ENCODE results near the gene MTCL1. TPM values are rescaled to one million over a fixed set of nuclear protein-coding genes. Genes with fewer than 3 reads are reported as not detected.

Gene MTCL1
- total and polyA plus RNA-seq, 8 donors: 7.1 to 16.0 (median 11.9) TPM

GRCh38 chr18:8662560-8663255 lies 42.6 kb upstream of the MTCL1 start:
- Histone ChIP-seq H3K4me1 (no peaks in the 10 kb centered on the region), H3K4me3 (no peak overlapping the region), H3K27me3 (peaks cover 0 to 6% of the 10 kb centered on the region in 2 donors), H3K9me3 (no peaks in the 10 kb centered on the region), H3K27ac (no peak overlapping the region), H3K36me3 (no peaks in the 10 kb centered on the region)
- TF ChIP-seq CTCF (IDR thresholded peaks at IDR 0.05): no peak
- intact Hi-C loops (cut with DNase I): no loop called here
- DNase-seq: no peak
- ATAC-seq: no peak

- Histone ChIP-seq H3K27me3 (no peaks in the 10 kb centered on the region), H3K36me3 (no peaks in the 10 kb centered on the region), H3K4me1 (no peaks in the 10 kb centered on the region), H3K9me3 (no peaks in the 10 kb centered on the region), H3K27ac (no peak overlapping the region), H3K4me3 (no peak overlapping the region)
- no peak for TF ChIP-seq CTCF (IDR thresholded peaks at IDR 0.05)
- ATAC-seq (no peak), DNase-seq (no peak)
- intact Hi-C loops (cut with DNase I): no loop called here
Measured at GRCh38 chr18:8667846-8668245, 37.5 kb upstream of the MTCL1 start.

- no peak overlapping the region for H3K4me3 ChIP-seq
- no peak overlapping the region for H3K27ac ChIP-seq
- TF ChIP-seq CTCF (IDR thresholded peaks at IDR 0.05): no peak
- no peaks in the 10 kb centered on the region for H3K27me3 ChIP-seq
- H3K9me3 ChIP-seq: no peaks in the 10 kb centered on the region
- ATAC-seq (no peak), DNase-seq (no peak)
- H3K4me1 ChIP-seq: no peaks in the 10 kb centered on the region
- intact Hi-C loops (cut with DNase I): no loop called here
- H3K36me3 ChIP-seq: no peaks in the 10 kb centered on the region
Measured at GRCh38 chr18:8668381-8668780, 37.0 kb upstream of the MTCL1 start.

GRCh38 chr18:8669571-8669970 lies 35.8 kb upstream of the MTCL1 start:
- Histone ChIP-seq H3K27ac (no peak overlapping the region), H3K9me3 (no peaks in the 10 kb centered on the region), H3K27me3 (no peaks in the 10 kb centered on the region), H3K4me3 (no peak overlapping the region), H3K36me3 (no peaks in the 10 kb centered on the region), H3K4me1 (no peaks in the 10 kb centered on the region)
- DNase-seq (no peak), ATAC-seq (no peak)
- intact Hi-C loops (cut with DNase I): no loop called here
- TF ChIP-seq CTCF (IDR thresholded peaks at IDR 0.05): no peak

- ATAC-seq: no peak
Measured at GRCh38 chr18:8673256-8674209, 31.8 kb upstream of the MTCL1 start.

More at GRCh38 chr18:8673256-8674209, 31.8 kb upstream of the MTCL1 start:
- H3K4me1 ChIP-seq: no peaks in the 10 kb centered on the region
- no peaks in the 10 kb centered on the region for H3K27me3 ChIP-seq
- H3K9me3 ChIP-seq: no peaks in the 10 kb centered on the region
- no peaks in the 10 kb centered on the region for H3K36me3 ChIP-seq
- H3K27ac ChIP-seq: no peak overlapping the region
- no peak for TF ChIP-seq CTCF (IDR thresholded peaks at IDR 0.05)
- no peak for DNase-seq
- H3K4me3 ChIP-seq: no peak overlapping the region
- intact Hi-C loops (cut with DNase I): no loop called here

All from left lung (tissue), 10 donors.